ENCODE data around the gene GPER1. TPM values are rescaled to one million over a fixed set of nuclear protein-coding genes. Genes with fewer than 3 reads are reported as not detected.

Gene GPER1
- total and polyA plus RNA-seq, 7 experiments from 2014 or later, result 0.13 to 1.3 (median 0.34) TPM; not detected in 3

- ChIA-PET CTCF (interaction anchor here (1.9 to 4.8 kb wide), 2 partner anchors 12 to 59 kb away, joined by 10 to 42 read pairs; no protein-coding TSS in a partner anchor), POLR2A (interaction anchor here (1.1 to 4.1 kb wide), 4 partner anchors 8 to 1476 kb away, joined by 3 to 52 read pairs (median 10); partner anchors contain the start of gene GPR146)
- no peaks in the 10 kb centered on the region for H3K27me3 Mint-ChIP-seq
- Histone ChIP-seq H3K36me3 (ENCODE audit: control insufficient read depth in 2 of 3, insufficient read depth in 3 of 3, low read length in 3 of 3) (peaks cover 0 to 5% (median 0%) of the 10 kb centered on the region in 3 experiments), H3K4me1 (ENCODE audit: control insufficient read depth in 2 of 2, insufficient read depth in 2 of 2, low read length in 2 of 2) (peaks cover 10 to 45% of the 10 kb centered on the region in 2 donors), H3K27ac (ENCODE audit: low read depth, low read length) (no peak overlapping the region), H3K9me3 (ENCODE audit: control insufficient read depth in 2 of 3, low read length in 3 of 3) (no peaks in the 10 kb centered on the region), H3K4me3 (ENCODE audit: low read length) (no peak overlapping the region), H3K27me3 (ENCODE audit: control insufficient read depth in 2 of 2, insufficient read depth in 2 of 2, low read length in 2 of 2) (no peaks in the 10 kb centered on the region)
- H3K9me3 Mint-ChIP-seq, result no peaks in the 10 kb centered on the region
- intact Hi-C loops (cut with micrococcal nuclease), result no loop called here
- no peaks in the 10 kb centered on the region for H3K36me3 Mint-ChIP-seq
- H3K4me1 Mint-ChIP-seq, result peaks cover 27 to 72% (median 52%) of the 10 kb centered on the region in 7 donors
- no peak for ATAC-seq
- no peak overlapping the region for H3K27ac Mint-ChIP-seq
- no peak for DNase-seq
- peak overlapping the region in 1 of 10 donors; percentile 19 for H3K4me3 Mint-ChIP-seq
These were observed 34.9 kb upstream of the GPER1 start for GRCh38 chr7:1053002-1053411.

GRCh38 chr7:1053816-1054370 is 34.0 kb upstream of the GPER1 start:
- Mint-ChIP-seq H3K27ac (peak overlapping the region in 4 of 9 donors; percentile 48 to 91 (median 86)), H3K4me1 (peaks cover 22 to 72% (median 48%) of the 10 kb centered on the region in 7 donors), H3K36me3 (peaks cover 0 to 8% (median 0%) of the 10 kb centered on the region in 5 donors), H3K27me3 (no peaks in the 10 kb centered on the region), H3K9me3 (no peaks in the 10 kb centered on the region), H3K4me3 (peak overlapping the region in 9 of 10 donors; percentile 45 to 99 (median 90))
- Histone ChIP-seq H3K4me3 (ENCODE audit: low read length) (no peak overlapping the region), H3K36me3 (ENCODE audit: control insufficient read depth in 2 of 3, insufficient read depth in 3 of 3, low read length in 3 of 3) (peaks cover 0 to 11% (median 0%) of the 10 kb centered on the region in 3 experiments), H3K27me3 (ENCODE audit: control insufficient read depth in 2 of 2, insufficient read depth in 2 of 2, low read length in 2 of 2) (no peaks in the 10 kb centered on the region), H3K4me1 (ENCODE audit: control insufficient read depth in 2 of 2, insufficient read depth in 2 of 2, low read length in 2 of 2) (peaks cover 7 to 36% of the 10 kb centered on the region in 2 donors), H3K9me3 (ENCODE audit: control insufficient read depth in 2 of 3, low read length in 3 of 3) (no peaks in the 10 kb centered on the region), H3K27ac (ENCODE audit: low read depth, low read length) (no peak overlapping the region)
- POLR2A ChIA-PET, result interaction anchor here (1.0 to 4.1 kb wide), 5 partner anchors 9 to 1475 kb away, joined by 3 to 52 read pairs (median 4); partner anchors contain the start of gene GPR146
- DNase-seq (no peak), ATAC-seq (no peak)
- intact Hi-C loops (cut with micrococcal nuclease), result no loop called here
- CTCF ChIA-PET, result interaction anchor here (0.9 to 4.8 kb wide), 4 partner anchors 8 to 60 kb away, joined by 3 to 42 read pairs (median 13); partner anchors contain the start of gene GPR146

GRCh38 chr7:1054438-1054837 is 33.5 kb upstream of the GPER1 start:
- H3K9me3 Mint-ChIP-seq, result no peaks in the 10 kb centered on the region
- peak overlapping the region in 9 of 10 donors; percentile 90 to 99 (median 94) for H3K4me3 Mint-ChIP-seq
- CTCF ChIA-PET, result interaction anchor here (1.9 to 4.8 kb wide), 3 partner anchors 9 to 60 kb away, joined by 10 to 42 read pairs (median 16); partner anchors contain the start of gene GPR146
- DNase-seq (no peak), ATAC-seq (no peak)
- H3K36me3 Mint-ChIP-seq, result peaks cover 0 to 9% (median 0%) of the 10 kb centered on the region in 5 donors
- H3K27me3 ChIP-seq (ENCODE audit: control insufficient read depth in 2 of 2, insufficient read depth in 2 of 2, low read length in 2 of 2), result no peaks in the 10 kb centered on the region
- intact Hi-C loops (cut with micrococcal nuclease), result no loop called here
- H3K4me1 ChIP-seq (ENCODE audit: control insufficient read depth in 2 of 2, insufficient read depth in 2 of 2, low read length in 2 of 2), result peaks cover 1 to 31% of the 10 kb centered on the region in 2 donors
- peaks cover 18 to 68% (median 43%) of the 10 kb centered on the region in 7 donors for H3K4me1 Mint-ChIP-seq
- peak overlapping the region; percentile 71 for H3K27ac ChIP-seq (ENCODE audit: low read depth, low read length)
- no peaks in the 10 kb centered on the region for H3K27me3 Mint-ChIP-seq
- no peaks in the 10 kb centered on the region for H3K9me3 ChIP-seq (ENCODE audit: control insufficient read depth in 2 of 3, low read length in 3 of 3)
- peak overlapping the region; percentile 23 to 93 (median 86) for H3K27ac Mint-ChIP-seq
- POLR2A ChIA-PET, result interaction anchor here (1.0 to 4.1 kb wide), 5 partner anchors 9 to 144 kb away, joined by 3 to 52 read pairs (median 13); partner anchors contain the start of gene GPR146
- peak overlapping the region; percentile 68 for H3K4me3 ChIP-seq (ENCODE audit: low read length)
- peaks cover 0 to 11% (median 0%) of the 10 kb centered on the region in 3 experiments for H3K36me3 ChIP-seq (ENCODE audit: control insufficient read depth in 2 of 3, insufficient read depth in 3 of 3, low read length in 3 of 3)

GRCh38 chr7:1054861-1055450 is 33.0 kb upstream of the GPER1 start:
- peaks cover 0 to 26% of the 10 kb centered on the region in 2 donors for H3K4me1 ChIP-seq (ENCODE audit: control insufficient read depth in 2 of 2, insufficient read depth in 2 of 2, low read length in 2 of 2)
- no peaks in the 10 kb centered on the region for H3K27me3 ChIP-seq (ENCODE audit: control insufficient read depth in 2 of 2, insufficient read depth in 2 of 2, low read length in 2 of 2)
- no peaks in the 10 kb centered on the region for H3K9me3 Mint-ChIP-seq
- no peaks in the 10 kb centered on the region for H3K27me3 Mint-ChIP-seq
- ChIA-PET CTCF (interaction anchor here (1.5 to 4.8 kb wide), 4 partner anchors 10 to 61 kb away, joined by 10 to 42 read pairs (median 13); partner anchors contain the start of gene GPR146), POLR2A (interaction anchor here (1.0 to 4.1 kb wide), 7 partner anchors 10 to 145 kb away, joined by 3 to 52 read pairs (median 5); partner anchors contain the start of genes COX19 and GPR146)
- peak overlapping the region; percentile 68 for H3K4me3 ChIP-seq (ENCODE audit: low read length)
- H3K4me1 Mint-ChIP-seq, result peaks cover 17 to 63% (median 39%) of the 10 kb centered on the region in 7 donors
- peaks cover 0 to 9% (median 0%) of the 10 kb centered on the region in 5 donors for H3K36me3 Mint-ChIP-seq
- intact Hi-C loops (cut with micrococcal nuclease), result loop anchor here in 1 of 2 donors (1.0 kb wide), 2 partner anchors 11 to 27 kb away; partner anchors contain the start of gene GPR146
- DNase-seq, result peak; percentile 40 to 78 (median 70)
- peak overlapping the region; percentile 71 for H3K27ac ChIP-seq (ENCODE audit: low read depth, low read length)
- H3K27ac Mint-ChIP-seq, result peak overlapping the region; percentile 59 to 93 (median 89)
- ATAC-seq, result peak; percentile 76
- peaks cover 0 to 11% (median 0%) of the 10 kb centered on the region in 3 experiments for H3K36me3 ChIP-seq (ENCODE audit: control insufficient read depth in 2 of 3, insufficient read depth in 3 of 3, low read length in 3 of 3)
- peak overlapping the region; percentile 86 to 99 (median 93) for H3K4me3 Mint-ChIP-seq
- H3K9me3 ChIP-seq (ENCODE audit: control insufficient read depth in 2 of 3, low read length in 3 of 3), result no peaks in the 10 kb centered on the region

GRCh38 chr7:1055491-1055955 is 32.4 kb upstream of the GPER1 start:
- ChIA-PET CTCF (interaction anchor here (1.5 to 4.8 kb wide), 3 partner anchors 10 to 61 kb away, joined by 10 to 42 read pairs (median 16); partner anchors contain the start of gene GPR146), POLR2A (interaction anchor here (1.0 to 4.1 kb wide), 6 partner anchors 10 to 80 kb away, joined by 3 to 52 read pairs (median 9); partner anchors contain the start of genes COX19 and GPR146)
- Mint-ChIP-seq H3K4me1 (peaks cover 17 to 61% (median 36%) of the 10 kb centered on the region in 7 donors), H3K27ac (peak overlapping the region; percentile 59 to 93 (median 89)), H3K9me3 (no peaks in the 10 kb centered on the region), H3K27me3 (no peaks in the 10 kb centered on the region), H3K4me3 (peak overlapping the region; percentile 86 to 99 (median 93)), H3K36me3 (peaks cover 0 to 9% (median 0%) of the 10 kb centered on the region in 5 donors)
- H3K9me3 ChIP-seq (ENCODE audit: control insufficient read depth in 2 of 3, low read length in 3 of 3), result no peaks in the 10 kb centered on the region
- peaks cover 0 to 11% (median 0%) of the 10 kb centered on the region in 3 experiments for H3K36me3 ChIP-seq (ENCODE audit: control insufficient read depth in 2 of 3, insufficient read depth in 3 of 3, low read length in 3 of 3)
- H3K27ac ChIP-seq (ENCODE audit: low read depth, low read length), result peak overlapping the region; percentile 71
- no peaks in the 10 kb centered on the region for H3K27me3 ChIP-seq (ENCODE audit: control insufficient read depth in 2 of 2, insufficient read depth in 2 of 2, low read length in 2 of 2)
- intact Hi-C loops (cut with micrococcal nuclease), result loop anchor here in 1 of 2 donors (1.0 kb wide), 2 partner anchors 11 to 27 kb away; partner anchors contain the start of gene GPR146
- H3K4me1 ChIP-seq (ENCODE audit: control insufficient read depth in 2 of 2, insufficient read depth in 2 of 2, low read length in 2 of 2), result peaks cover 0 to 25% of the 10 kb centered on the region in 2 donors
- H3K4me3 ChIP-seq (ENCODE audit: low read length), result peak overlapping the region; percentile 68
- ATAC-seq (peak; percentile 10), DNase-seq (peak in 1 of 9 donors; percentile 19)
